HEK293 (cell line): Measurements from ENCODE around the gene SLC38A10.

Experiments
- GLIS1 ChIP-seq: fragments of 450-650 bp; formaldehyde crosslinking; IDR thresholded peaks from 2 replicates; pipeline ENCODE4 v1.5.1; 2016; ENCODE audit warnings: missing biosample characterization, missing genetic modification characterization
- SALL2 ChIP-seq: fragments of 450-650 bp; formaldehyde crosslinking; IDR thresholded peaks from 2 replicates; pipeline ENCODE4 v1.5.0; 2017; ENCODE audit warnings: missing biosample characterization, mild to moderate bottlenecking, missing genetic modification characterization, borderline replicate concordance
- SCRT1 ChIP-seq: fragments of 450-650 bp; formaldehyde crosslinking; IDR thresholded peaks from 2 replicates; pipeline ENCODE4 v1.5.1; 2016; ENCODE audit warnings: missing biosample characterization, missing genetic modification characterization, borderline replicate concordance
- SP2 ChIP-seq: fragments of 450-650 bp; formaldehyde crosslinking; IDR thresholded peaks from 2 replicates; pipeline ENCODE4 v1.5.1; 2016; ENCODE audit warnings: missing biosample characterization, missing genetic modification characterization
- WT1 ChIP-seq: fragments of 450-650 bp; formaldehyde crosslinking; IDR thresholded peaks from 2 replicates; pipeline ENCODE4 v1.5.1; 2016; ENCODE audit warnings: missing biosample characterization, missing genetic modification characterization
- ZBTB17 ChIP-seq: fragments of 450-650 bp; formaldehyde crosslinking; IDR thresholded peaks from 2 replicates; pipeline ENCODE4 v1.5.1; 2016; ENCODE audit warnings: missing biosample characterization, missing genetic modification characterization
- ZBTB26 ChIP-seq: fragments of 450-650 bp; formaldehyde crosslinking; optimal IDR thresholded peaks from 2 replicates; pipeline ENCODE3; 2016; ENCODE audit warnings: missing biosample characterization, mild to moderate bottlenecking, missing genetic modification characterization
- ZBTB44 ChIP-seq: fragments of 450-650 bp; IDR thresholded peaks from 2 replicates; pipeline ENCODE4 v1.5.1; 2018; ENCODE audit warnings: missing biosample characterization, mild to moderate bottlenecking, missing genetic modification characterization
- ZFP37 ChIP-seq: fragments of 450-650 bp; formaldehyde crosslinking; IDR thresholded peaks from 2 replicates; pipeline ENCODE4 v1.5.1; 2016; ENCODE audit warnings: missing biosample characterization, missing genetic modification characterization
- ZFP69B ChIP-seq: fragments of 450-650 bp; formaldehyde crosslinking; IDR thresholded peaks from 2 replicates; pipeline ENCODE4 v1.5.1; 2016; ENCODE audit warnings: missing biosample characterization, missing genetic modification characterization
- ZNF133 ChIP-seq: fragments of 450-650 bp; formaldehyde crosslinking; IDR thresholded peaks from 2 replicates; pipeline ENCODE4 v1.5.1; 2016; ENCODE audit warnings: missing biosample characterization, missing genetic modification characterization
- ZNF184 ChIP-seq: fragments of 450-650 bp; IDR thresholded peaks from 2 replicates; pipeline ENCODE4 v1.5.1; 2018; ENCODE audit warnings: missing biosample characterization, mild to moderate bottlenecking, missing genetic modification characterization
- ZNF302 ChIP-seq: fragments of 450-650 bp; formaldehyde crosslinking; IDR thresholded peaks from 2 replicates; pipeline ENCODE4 v1.5.1; 2016; ENCODE audit warnings: missing biosample characterization, missing genetic modification characterization, low read depth
- ZNF335 ChIP-seq: fragments of 450-650 bp; formaldehyde crosslinking; conservative IDR thresholded peaks from 2 replicates; pipeline ENCODE4 v1.5.1; 2016; ENCODE audit warnings: missing biosample characterization, missing genetic modification characterization
- ZNF362 ChIP-seq: fragments of 450-650 bp; formaldehyde crosslinking; IDR thresholded peaks from 2 replicates; pipeline ENCODE4 v1.5.1; 2016; ENCODE audit warnings: missing biosample characterization, missing genetic modification characterization
- ZNF510 ChIP-seq: fragments of 450-650 bp; formaldehyde crosslinking; IDR thresholded peaks from 2 replicates; pipeline ENCODE4 v1.5.1; 2018; ENCODE audit warnings: mild to moderate bottlenecking, missing genetic modification characterization, missing biosample characterization; ENCODE audit not compliant: insufficient replicate concordance
- ZNF580 ChIP-seq: fragments of 450-650 bp; formaldehyde crosslinking; IDR thresholded peaks from 2 replicates; pipeline ENCODE4 v1.5.1; 2016; ENCODE audit warnings: missing biosample characterization, missing genetic modification characterization
- ZNF596 ChIP-seq: fragments of 450-650 bp; IDR thresholded peaks from 2 replicates; pipeline ENCODE4 v1.5.0; 2018; ENCODE audit warnings: missing biosample characterization, mild to moderate bottlenecking, missing genetic modification characterization, moderate library complexity
- ZNF621 ChIP-seq: fragments of 450-650 bp; formaldehyde crosslinking; IDR thresholded peaks from 2 replicates; pipeline ENCODE4 v1.5.1; 2017; ENCODE audit warnings: missing biosample characterization, missing genetic modification characterization
- ZNF654 ChIP-seq: fragments of 450-650 bp; formaldehyde crosslinking; IDR thresholded peaks from 2 replicates; pipeline ENCODE4 v1.5.1; 2016; ENCODE audit warnings: low read depth, missing biosample characterization, missing genetic modification characterization
- ZNF658 ChIP-seq: fragments of 450-650 bp; formaldehyde crosslinking; IDR thresholded peaks from 2 replicates; pipeline ENCODE4; 2016; ENCODE audit warnings: missing biosample characterization, missing genetic modification characterization
- ZNF704 ChIP-seq: fragments of 450-650 bp; formaldehyde crosslinking; IDR thresholded peaks from 2 replicates; pipeline ENCODE4 v1.5.1; 2016; ENCODE audit warnings: missing biosample characterization, missing genetic modification characterization
- ZNF785 ChIP-seq: fragments of 450-650 bp; formaldehyde crosslinking; IDR thresholded peaks from 2 replicates; pipeline ENCODE4 v1.5.1; 2016; ENCODE audit warnings: missing biosample characterization, missing genetic modification characterization
- ZSCAN5A ChIP-seq: fragments of 450-650 bp; formaldehyde crosslinking; IDR thresholded peaks from 2 replicates; pipeline ENCODE4 v1.5.1; 2016; ENCODE audit warnings: missing biosample characterization, missing genetic modification characterization
- ZXDB ChIP-seq: fragments of 450-650 bp; formaldehyde crosslinking; IDR thresholded peaks from 2 replicates; pipeline ENCODE4 v1.5.1; 2016; ENCODE audit warnings: missing biosample characterization, missing genetic modification characterization

Gene SLC38A10

GRCh38 chr17:81238490-81238814 is 56.7 kb downstream of the SLC38A10 start (continued):
- TF ChIP-seq ZNF362 (tag by site-specific recombination), result no peak
- no peak for TF ChIP-seq ZNF335 (tag by site-specific recombination)
- no peak for TF ChIP-seq ZFP37
- TF ChIP-seq ZNF302 (tag by site-specific recombination), result no peak
- no peak for TF ChIP-seq SP2
- no peak for TF ChIP-seq SCRT1 (tag by site-specific recombination)
- no peak for TF ChIP-seq ZBTB44 (tag by site-specific recombination)
- no peak for TF ChIP-seq ZNF510 (tag by site-specific recombination)
- TF ChIP-seq ZNF580 (tag by site-specific recombination), result no peak
- 0 out of 2 replicates have a peak, but pooled peaks have one; percentile 14 for TF ChIP-seq ZNF596
- no peak for TF ChIP-seq ZBTB17 (tag by site-specific recombination)
- TF ChIP-seq ZNF658 (tag by site-specific recombination), result no peak
- no peak for TF ChIP-seq WT1 (tag by site-specific recombination)
- no peak for TF ChIP-seq ZNF621 (tag by site-specific recombination)
- TF ChIP-seq ZFP69B (tag by site-specific recombination), result no peak
- no peak for TF ChIP-seq ZNF654
- no peak for TF ChIP-seq ZXDB (tag by site-specific recombination)
- TF ChIP-seq ZNF133 (tag by site-specific recombination), result no peak
- no peak for TF ChIP-seq ZNF184 (tag by site-specific recombination)
- no peak for TF ChIP-seq ZNF704 (tag by site-specific recombination)
- no peak for TF ChIP-seq SALL2 (tag by site-specific recombination)
- no peak for TF ChIP-seq ZBTB26 (tag by site-specific recombination)
- TF ChIP-seq ZSCAN5A (tag by site-specific recombination), result 0 out of 2 replicates have a peak, but pooled peaks have one; percentile 31
- no peak for TF ChIP-seq ZNF785 (tag by site-specific recombination)
- no peak for TF ChIP-seq GLIS1 (tag by site-specific recombination)
